GM21423 (cell line): ENCODE measurements around the gene EIF3J.
"Not testable (repeated sequence)": the region's sequence is repeated elsewhere in the genome, so short reads cannot be mapped to it uniquely, and the experiment has no call there.

Experiments
- ATAC-seq: cut with Tn5 transposase; IDR thresholded peaks from one replicate; pipeline ENCODE4 v1.9.1; 2021; ENCODE audit warnings: mild to moderate bottlenecking, moderate library complexity; ENCODE audit not compliant: unreplicated experiment

EIF3J gene

DNA sequence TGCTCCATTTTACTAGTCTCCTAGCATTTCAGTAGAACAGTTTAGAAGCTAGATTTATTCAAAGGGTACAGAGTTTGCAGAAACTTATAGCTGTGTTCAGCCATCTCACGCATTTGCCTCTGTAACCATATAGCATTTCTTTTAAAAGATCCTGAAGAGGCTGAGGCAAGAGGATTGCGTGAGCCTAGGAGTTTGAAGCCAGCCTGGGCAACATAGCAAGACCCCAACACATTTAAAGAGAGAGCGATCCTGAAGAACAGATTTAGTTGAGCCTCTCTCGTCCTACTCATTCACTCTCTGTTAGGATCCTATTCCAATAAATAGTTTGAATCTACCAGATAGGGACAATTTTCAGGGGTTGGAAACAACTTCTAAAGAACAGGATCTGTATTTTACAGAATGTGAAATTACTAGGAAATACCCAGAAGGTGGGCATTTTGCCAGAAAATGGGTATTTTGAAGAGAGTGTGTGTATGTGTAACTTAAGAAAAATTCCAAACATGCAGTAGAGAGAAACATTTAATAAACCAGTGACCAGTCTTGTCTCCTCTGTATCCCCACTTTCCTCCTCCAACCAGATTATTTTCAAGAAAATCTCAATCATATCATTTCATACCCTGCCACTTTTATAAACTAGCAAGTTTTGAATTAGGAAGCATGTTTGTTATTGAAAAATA, 4.5 kb downstream of the EIF3J start:
- ATAC-seq = no peak

DNA sequence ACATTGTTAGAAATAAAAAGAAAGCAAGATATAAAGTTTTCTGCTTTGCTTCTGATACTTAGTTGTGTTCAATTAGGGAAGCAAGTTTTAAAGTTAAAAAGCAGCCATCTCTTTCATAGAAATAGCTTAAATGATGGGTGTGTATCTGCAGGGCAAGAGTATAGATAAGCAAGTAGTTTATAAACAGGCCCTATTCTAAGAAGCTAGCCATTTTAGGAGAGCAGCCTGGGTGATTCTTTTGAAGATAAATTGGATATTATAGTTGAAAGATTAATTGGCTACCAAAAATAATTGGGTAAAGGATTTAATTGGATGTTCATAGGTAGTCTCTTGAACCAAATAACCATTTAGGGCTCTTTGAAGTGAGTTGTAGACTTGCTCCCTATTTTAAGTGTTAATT, 5.6 kb downstream of the EIF3J start:
- no peak for ATAC-seq

GRCh38 chr15:44544745-44545144, 7.8 kb downstream of the EIF3J start:
- not testable (repeated sequence) for ATAC-seq

GRCh38 chr15:44545913-44546802, 9.2 kb downstream of the EIF3J start:
- ATAC-seq = peak; percentile 64

- not testable (repeated sequence) for ATAC-seq
These were observed 12.2 kb downstream of the EIF3J start for GRCh38 chr15:44549152-44549551.

- ATAC-seq = no peak
These were observed 13.3 kb downstream of the EIF3J start for GRCh38 chr15:44550256-44550655.

- ATAC-seq = no peak
These were observed 13.8 kb downstream of the EIF3J start for GRCh38 chr15:44550734-44551133.

- no peak for ATAC-seq
These were observed 18.2 kb downstream of the EIF3J start for GRCh38 chr15:44554934-44555723.

GRCh38 chr15:44560926-44561325, 24.0 kb downstream of the EIF3J start:
- ATAC-seq = not testable (repeated sequence)

DNA sequence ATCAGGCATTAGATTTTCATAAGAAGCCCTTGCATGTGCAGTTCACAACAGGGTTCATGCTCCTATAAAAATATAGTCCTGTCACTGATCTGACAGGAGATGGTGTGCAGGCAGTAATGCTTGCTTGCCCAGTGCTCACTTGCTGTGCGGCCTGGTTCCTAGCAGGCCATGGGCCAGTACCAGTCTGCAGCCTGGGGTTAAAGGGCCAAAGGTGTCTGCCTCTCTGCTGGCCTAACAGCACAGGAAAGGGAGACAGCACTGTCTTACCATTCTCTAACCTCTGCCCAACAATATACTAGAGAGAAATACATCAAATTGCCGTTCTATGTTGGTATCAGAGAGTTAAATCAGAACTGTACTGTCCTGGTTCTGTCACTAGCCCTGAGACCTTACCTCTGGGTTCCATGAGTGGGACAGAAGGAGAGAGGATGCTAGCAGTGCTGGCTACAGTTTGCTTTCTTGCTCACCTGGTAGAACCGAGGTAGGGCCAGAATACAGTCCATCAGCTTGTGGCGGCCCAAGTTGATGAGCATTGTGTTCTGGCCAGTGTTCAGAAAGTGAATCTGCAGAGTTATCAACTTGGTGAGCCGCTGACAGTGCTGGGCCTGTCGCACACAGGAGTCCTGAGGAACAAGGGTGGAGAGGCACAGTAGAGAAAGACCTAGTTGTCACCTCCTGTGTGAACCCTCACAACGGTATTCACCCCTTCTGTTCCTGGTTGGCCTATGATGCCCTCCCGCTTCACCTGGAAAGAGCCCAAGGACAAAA, 28.6 kb downstream of the EIF3J start:
- ATAC-seq = no peak

DNA sequence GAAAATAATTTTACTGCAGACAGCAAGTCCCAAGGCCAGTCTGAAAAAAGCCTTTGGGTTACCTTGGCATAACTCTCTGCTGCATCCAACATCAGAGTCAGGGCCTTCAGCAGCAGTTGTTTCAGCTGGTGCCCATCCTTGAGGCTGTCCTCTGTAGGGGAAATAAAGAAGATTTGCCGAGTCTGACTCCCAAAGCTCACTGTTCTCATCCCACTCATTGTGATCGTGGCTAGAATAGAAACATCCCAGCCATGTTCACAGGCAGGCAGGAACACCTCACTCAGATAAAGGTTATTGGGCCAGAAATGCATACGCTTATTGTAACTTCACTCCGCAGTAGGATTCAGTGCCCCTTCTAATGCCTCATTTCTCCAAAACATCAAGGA, 29.2 kb downstream of the EIF3J start:
- ATAC-seq = no peak

GRCh38 chr15:44568338-44568737, 31.4 kb downstream of the EIF3J start:
- no peak for ATAC-seq

- ATAC-seq = no peak
These were observed 32.4 kb downstream of the EIF3J start for GRCh38 chr15:44569316-44569715.

DNA sequence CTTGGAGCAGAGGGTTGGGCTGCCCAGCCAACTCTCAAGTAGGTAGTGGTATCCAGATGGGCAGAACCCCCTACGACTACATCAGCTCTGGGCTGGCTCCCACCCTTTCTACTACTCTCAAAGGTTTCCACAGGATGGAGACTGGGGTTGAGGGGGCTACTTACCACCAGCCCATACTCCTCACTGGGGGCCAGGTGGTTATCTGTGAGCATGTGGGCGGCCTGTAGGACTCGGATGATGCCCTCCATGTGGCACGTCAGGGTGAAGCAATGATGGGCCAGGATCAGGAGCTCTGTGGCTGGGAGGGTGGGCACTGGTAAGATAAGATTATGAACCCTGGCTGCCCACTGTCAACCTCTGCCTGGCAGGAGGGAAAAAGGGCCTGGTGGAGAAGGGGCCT, 33.4 kb downstream of the EIF3J start:
- ATAC-seq = no peak

DNA sequence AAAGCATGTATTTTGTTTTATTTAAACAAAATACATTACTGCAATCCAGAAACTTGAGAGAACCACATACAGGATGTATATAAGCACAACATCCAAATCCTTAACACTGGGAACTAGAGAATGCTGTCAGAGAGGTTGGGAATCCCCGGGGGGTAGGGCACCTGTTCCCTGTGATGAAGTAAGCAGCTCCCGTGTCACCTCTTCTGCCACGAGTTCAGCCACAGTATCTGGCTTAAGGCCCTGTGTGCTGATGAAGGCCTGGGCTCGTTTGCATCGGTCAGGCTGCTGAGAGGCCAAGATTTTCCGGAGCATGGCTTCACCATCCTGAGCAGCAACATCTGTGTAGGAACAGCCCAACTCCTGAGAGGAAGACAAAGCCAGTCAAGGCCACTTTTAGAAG, 36.4 kb downstream of the EIF3J start:
- no peak for ATAC-seq

DNA sequence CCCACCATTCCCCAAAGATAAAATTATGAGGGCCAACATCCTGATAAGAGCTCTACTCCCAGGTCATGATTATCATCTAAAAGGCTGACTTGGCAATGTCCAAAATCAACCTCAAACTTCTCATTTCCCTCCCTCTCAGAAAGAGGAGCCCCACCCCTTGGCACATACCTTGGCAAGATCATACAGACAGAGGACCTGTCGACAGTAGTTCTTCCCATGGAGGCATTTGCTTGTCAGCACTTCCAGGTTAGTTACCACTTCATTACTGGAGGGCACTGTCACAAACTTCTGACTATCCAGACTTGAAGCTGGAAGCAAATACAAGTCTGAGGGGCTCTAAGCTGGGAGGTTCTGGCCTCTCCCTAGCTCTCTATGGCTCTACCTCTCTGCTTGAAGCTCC, 37.8 kb downstream of the EIF3J start:
- no peak for ATAC-seq

GRCh38 chr15:44580105-44580504, 43.2 kb downstream of the EIF3J start:
- no peak for ATAC-seq

DNA sequence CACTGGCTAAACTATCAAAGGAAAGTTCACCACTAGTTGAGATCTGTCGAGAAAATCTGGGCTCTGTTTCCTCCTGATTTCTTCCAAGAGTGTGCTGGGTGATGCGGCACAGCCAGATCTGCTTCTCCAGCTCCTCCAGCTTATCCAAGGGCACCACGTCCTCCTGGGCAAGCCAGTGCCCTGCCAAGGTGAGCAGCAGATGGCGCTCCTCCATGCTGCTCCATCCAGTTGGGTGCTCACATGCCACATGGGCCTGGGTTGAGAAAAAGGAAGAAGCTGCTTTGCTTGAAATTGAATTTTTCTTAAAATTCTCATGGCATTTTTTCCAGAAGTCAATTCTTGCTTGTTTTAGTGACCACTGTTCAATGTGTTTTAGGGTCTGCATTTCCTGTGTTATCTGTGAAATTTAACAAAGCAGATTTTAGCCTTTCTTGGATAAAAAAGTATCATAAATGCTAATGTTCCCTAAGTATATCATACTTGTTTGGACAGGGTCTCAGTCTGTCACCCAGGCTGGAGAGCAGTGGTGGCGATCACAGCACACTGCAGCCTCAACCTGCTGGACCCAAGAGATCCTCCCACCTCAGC, 47.3 kb downstream of the EIF3J start:
- ATAC-seq = no peak

- no peak for ATAC-seq
These were observed 48.7 kb downstream of the EIF3J start for GRCh38 chr15:44585633-44586032.

DNA sequence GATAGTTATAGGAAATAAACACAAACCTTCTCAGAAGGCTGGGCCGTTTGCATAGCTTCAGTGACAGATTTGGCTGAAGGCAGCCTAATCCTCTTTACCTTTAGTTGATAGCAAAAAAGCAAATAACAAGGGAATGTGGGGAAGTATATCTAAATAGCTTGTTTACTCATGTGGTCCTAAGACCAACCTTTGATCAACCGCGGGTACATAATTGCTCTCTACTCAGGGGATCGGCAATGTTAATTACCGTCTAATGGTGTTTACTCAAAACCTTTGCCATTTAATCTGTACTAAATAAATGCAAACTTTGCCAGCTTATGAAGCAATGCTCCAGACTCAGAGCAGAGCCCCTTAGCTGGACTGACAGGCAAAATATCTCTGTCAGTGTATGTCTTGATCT, 51.6 kb downstream of the EIF3J start:
- no peak for ATAC-seq
